GM21423 (cell line): ENCODE measurements around the gene TAF3.
A peak's percentile ranks its signal among the peaks of the same experiment; 100 is the strongest.

ENCODE experiments used
- ATAC-seq: cut with Tn5 transposase; IDR thresholded peaks from one replicate; pipeline ENCODE4 v1.9.1; 2021; ENCODE audit warnings: mild to moderate bottlenecking, moderate library complexity; ENCODE audit not compliant: unreplicated experiment

Gene TAF3

GRCh38 chr10:7965457-7965856 is 147.2 kb downstream of the TAF3 start:
- ATAC-seq: no peak

GRCh38 chr10:7967035-7967434 is 148.7 kb downstream of the TAF3 start:
- ATAC-seq: no peak

GRCh38 chr10:7968510-7969112 is 150.3 kb downstream of the TAF3 start:
- no peak for ATAC-seq

GRCh38 chr10:7969623-7970022 is 151.3 kb downstream of the TAF3 start:
- no peak for ATAC-seq

- ATAC-seq: no peak
These were observed 153.6 kb downstream of the TAF3 start for GRCh38 chr10:7971949-7972348.

- ATAC-seq: no peak
These were observed 154.1 kb downstream of the TAF3 start for GRCh38 chr10:7972367-7972766.

DNA sequence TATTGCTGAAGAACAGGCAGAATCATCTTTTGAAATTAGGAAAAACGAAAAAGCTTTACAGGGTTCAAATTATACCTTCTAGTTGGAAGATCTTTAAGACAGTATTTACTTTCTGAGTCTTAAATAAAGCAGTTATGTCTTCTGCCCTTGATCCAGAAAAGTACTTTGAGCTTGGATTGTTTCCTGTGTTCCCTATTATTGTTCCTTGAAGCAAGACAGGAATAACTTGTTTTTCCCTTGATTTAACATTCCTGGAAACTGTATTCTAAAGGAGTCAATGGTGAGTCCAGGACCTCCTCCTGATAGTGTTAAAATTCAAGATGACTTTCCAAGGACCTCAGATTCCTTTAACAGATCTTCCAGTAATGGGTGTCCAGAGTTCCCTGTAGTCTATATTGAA is 161.9 kb downstream of the TAF3 start:
- ATAC-seq: no peak

DNA sequence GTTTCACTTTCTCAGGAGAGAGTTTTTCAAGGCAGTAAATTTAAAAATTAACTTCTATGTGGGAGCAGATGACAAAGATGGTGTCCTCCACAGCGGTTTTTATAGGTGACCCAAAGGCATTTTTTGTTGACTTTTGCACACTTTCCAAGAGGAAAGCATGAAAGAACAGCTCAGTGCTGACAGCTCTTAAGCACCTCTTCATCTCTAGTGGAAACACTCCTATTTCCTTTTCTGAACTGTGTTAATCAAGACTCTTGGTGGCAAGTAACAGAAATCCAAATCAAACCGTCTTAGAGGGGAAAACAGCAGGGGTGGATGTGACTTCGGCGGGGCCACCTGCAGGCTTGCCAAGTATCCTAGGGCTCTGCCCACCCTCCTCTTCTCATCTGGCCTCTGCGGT is 164.4 kb downstream of the TAF3 start:
- no peak for ATAC-seq

GRCh38 chr10:7984325-7984724 is 166.0 kb downstream of the TAF3 start:
- no peak for ATAC-seq

GRCh38 chr10:7984896-7985295 is 166.6 kb downstream of the TAF3 start:
- ATAC-seq: no peak

DNA sequence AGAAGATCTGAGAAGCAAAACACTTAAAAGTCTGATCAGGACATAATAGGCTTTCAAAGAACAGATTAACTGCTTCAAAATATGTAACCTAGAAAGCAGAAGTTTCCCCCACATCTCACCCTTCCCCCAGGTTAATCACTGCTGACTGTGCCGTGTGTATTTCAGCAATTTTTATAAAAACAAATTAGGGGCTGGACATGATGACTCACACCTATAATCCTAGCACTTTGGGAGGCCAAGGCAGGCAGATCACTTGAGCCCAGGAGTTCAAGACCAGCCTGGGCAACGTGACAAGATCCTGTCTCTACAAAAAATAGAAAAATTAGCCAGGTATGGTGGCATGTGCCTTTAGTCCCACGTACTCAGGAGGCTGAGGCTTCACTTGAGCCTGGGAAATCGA is 168.5 kb downstream of the TAF3 start:
- ATAC-seq: no peak

GRCh38 chr10:7988989-7989388 is 170.7 kb downstream of the TAF3 start:
- ATAC-seq: no peak

DNA sequence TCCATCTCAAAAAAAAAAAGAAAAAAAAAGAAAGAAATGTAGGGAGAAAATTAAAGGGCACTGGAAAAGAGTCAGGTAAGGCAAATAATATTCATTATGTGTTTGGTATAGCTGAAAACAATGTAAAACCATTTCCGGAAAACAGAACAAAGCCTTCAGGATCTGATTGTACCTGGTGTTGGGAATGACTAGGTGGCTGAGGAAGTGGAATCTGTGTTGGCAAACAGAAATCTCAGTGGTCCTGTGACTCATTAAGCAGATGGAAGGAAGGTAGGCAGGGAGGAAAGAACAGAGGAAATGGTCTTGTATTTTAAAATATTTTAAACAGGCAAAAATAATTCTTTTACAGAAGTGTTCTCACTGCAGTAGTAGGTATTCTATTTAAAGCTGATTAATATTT is 180.5 kb downstream of the TAF3 start:
- ATAC-seq: no peak

GRCh38 chr10:8004469-8005000 is 186.2 kb downstream of the TAF3 start:
- ATAC-seq: no peak

GRCh38 chr10:8006274-8006999 is 188.1 kb downstream of the TAF3 start:
- ATAC-seq: peak; percentile 59

DNA sequence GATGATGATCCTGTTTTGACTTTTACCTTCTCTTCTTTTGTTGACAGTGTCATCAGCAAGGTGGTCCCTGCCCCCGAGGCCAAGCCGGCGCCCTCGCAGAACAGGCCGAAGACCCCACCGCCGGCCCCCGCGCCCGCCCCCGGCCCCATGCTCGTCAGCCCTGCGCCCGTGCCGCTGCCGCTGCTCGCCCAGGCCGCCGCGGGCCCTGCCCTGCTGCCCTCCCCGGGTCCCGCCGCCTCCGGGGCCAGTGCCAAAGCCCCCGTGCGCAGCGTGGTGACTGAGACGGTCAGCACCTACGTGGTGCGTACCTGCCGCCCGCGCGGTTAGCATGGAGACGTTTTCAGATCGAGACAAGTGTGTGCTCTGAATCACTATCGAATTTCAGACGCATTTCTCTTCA is 190.7 kb downstream of the TAF3 start:
- no peak for ATAC-seq

DNA sequence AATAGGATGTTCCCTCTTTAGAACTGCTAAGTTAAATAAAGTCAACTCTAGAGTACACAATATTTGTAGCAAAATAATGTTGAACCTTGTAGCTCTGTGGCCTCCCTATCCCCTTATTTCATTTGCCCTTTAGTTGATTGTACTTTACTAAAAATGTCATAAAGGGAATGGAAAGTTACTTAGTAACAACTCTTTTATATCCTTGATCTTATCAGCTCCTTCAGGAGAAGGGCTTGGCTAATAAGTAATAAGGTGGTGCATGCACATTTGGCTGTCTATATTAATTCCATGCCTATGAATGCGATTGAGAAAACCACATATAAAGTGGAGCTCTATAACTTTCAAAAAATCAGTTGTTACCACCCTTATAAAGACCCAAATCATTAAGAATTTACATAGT is 194.7 kb downstream of the TAF3 start:
- no peak for ATAC-seq

DNA sequence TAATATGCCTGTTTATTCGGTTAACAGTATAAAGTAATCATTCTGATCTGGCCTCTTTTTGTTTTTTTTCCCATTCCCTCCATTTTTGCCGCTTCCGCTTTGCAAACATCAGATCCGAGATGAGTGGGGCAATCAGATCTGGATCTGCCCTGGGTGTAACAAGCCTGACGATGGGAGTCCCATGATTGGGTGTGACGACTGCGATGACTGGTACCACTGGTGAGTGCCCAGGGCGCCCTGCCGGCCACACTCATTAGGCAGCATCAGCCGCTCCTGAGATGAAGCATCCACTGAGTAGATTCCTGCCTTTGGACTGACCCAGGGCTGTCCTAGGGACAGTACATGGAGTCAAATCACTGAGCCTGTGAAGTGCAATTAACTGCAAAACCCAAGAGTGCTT is 195.3 kb downstream of the TAF3 start:
- ATAC-seq: no peak

- ATAC-seq: no peak
These were observed 196.3 kb downstream of the TAF3 start for GRCh38 chr10:8014649-8015048.

DNA sequence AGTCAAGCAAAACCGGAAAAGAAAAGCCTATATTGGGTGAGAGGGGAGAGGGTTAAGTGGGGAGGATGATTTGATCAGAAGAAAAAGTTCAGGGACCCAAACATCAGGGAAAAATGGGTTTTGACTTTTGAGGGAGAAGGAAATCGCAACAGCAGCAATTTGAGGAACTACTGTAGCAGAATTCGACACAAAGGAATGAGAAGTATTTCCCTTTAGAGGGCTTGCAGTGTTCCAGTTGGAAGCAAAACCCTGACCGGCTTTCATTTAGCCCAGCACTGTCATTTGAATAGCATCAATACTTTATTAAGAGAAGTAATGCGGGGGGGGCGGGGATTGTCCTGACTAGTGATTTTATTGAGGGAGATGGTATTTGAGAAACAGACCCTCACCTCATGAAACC is 199.0 kb downstream of the TAF3 start:
- no peak for ATAC-seq

DNA sequence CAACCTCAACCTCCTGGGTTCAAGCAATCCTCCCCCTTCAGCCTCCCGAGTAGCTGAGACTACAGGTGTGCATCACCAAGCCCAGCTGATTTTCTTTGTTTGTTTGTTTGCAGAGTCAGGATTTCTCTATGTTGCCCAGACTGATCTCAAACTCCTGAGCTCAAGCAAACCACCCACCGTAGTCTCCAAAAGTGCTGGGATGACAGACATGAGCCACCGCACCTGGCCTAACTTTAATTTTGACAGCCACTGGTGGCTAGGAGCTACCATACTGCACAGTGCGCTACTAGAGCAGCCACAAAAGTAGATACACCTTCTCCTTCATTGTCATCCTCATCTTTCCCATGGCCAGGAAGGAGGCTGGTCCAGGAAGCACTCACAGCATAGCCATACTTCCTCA is 205.0 kb downstream of the TAF3 start:
- ATAC-seq: no peak

- no peak for ATAC-seq
These were observed 205.5 kb downstream of the TAF3 start for GRCh38 chr10:8023851-8024250.
